ENCODE results near the gene NECTIN2. TPM values are rescaled to one million over a fixed set of nuclear protein-coding genes. Genes with fewer than 3 reads are reported as not detected.
"Not testable (repeated sequence)": the region's sequence is repeated elsewhere in the genome, so short reads cannot be mapped to it uniquely, and the experiment has no call there.

The NECTIN2 gene
- total and polyA plus RNA-seq, 2 donors (not counting 1 experiment from before 2014, with no cell fraction given) = 0.15 to 0.32 TPM

DNA sequence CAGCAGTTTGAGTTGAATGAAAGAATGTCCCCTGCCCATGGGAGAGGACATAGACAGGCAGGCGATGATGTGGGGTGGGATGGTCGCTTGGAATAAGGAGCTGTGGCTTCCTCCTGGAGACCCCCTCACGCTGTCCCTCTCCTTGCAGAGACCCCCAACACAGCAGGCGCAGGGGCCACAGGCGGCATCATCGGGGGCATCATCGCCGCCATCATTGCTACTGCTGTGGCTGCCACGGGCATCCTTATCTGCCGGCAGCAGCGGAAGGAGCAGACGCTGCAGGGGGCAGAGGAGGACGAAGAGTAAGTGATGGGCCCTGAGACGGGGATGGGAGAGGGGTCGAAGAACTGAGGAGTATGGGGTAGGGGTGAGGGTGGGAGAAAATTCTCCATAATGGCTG lies 36.0 kb downstream of the NECTIN2 start:
- ChIA-PET POLR2A (no interaction called here), CTCF (no interaction called here)
- WGBS (ENCODE audit: insufficient coverage) = 94% methylated on average over 13 of the region's 15 CpGs
- no peak for ATAC-seq (ENCODE audit: low read depth)
- no peak overlapping the region for H2AFZ ChIP-seq (ENCODE audit: insufficient read depth, low read depth, low read length, poor library complexity, severe bottlenecking)
- no peaks in the 10 kb centered on the region for H3K27me3 ChIP-seq (replicated peaks in 1 of 4; ENCODE audit: control extremely low read depth in 1 of 4, control insufficient read depth in 3 of 4, insufficient read depth in 4 of 4, low read length in 3 of 4)
- Mint-ChIP-seq H3K4me1 (no peaks in the 10 kb centered on the region), H3K9me3 (ENCODE audit: insufficient read depth) (no peaks in the 10 kb centered on the region), H3K4me3 (no peak overlapping the region), H3K27me3 (peaks cover 17% of the 10 kb centered on the region), H3K27ac (no peak overlapping the region)
- H3K36me3 ChIP-seq (replicated peaks in 1 of 2; ENCODE audit: control extremely low read depth in 1 of 2, control insufficient read depth in 1 of 2, extremely low read depth in 1 of 2, insufficient read depth in 2 of 2, low read length in 1 of 2) = no peaks in the 10 kb centered on the region
- TF ChIP-seq, protein P1, sequence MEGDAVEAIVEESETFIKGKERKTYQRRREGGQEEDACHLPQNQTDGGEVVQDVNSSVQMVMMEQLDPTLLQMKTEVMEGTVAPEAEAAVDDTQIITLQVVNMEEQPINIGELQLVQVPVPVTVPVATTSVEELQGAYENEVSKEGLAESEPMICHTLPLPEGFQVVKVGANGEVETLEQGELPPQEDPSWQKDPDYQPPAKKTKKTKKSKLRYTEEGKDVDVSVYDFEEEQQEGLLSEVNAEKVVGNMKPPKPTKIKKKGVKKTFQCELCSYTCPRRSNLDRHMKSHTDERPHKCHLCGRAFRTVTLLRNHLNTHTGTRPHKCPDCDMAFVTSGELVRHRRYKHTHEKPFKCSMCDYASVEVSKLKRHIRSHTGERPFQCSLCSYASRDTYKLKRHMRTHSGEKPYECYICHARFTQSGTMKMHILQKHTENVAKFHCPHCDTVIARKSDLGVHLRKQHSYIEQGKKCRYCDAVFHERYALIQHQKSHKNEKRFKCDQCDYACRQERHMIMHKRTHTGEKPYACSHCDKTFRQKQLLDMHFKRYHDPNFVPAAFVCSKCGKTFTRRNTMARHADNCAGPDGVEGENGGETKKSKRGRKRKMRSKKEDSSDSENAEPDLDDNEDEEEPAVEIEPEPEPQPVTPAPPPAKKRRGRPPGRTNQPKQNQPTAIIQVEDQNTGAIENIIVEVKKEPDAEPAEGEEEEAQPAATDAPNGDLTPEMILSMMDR (IDR thresholded peaks at IDR 0.05) = no peak
- no peak overlapping the region for H3K9ac ChIP-seq (ENCODE audit: low read length)
- DNase-seq = no peak
- no peak overlapping the region for H3K4me3 ChIP-seq (ENCODE audit: control extremely low read depth in 1 of 5, extremely low read depth in 1 of 5, insufficient read depth in 1 of 5, low read depth in 2 of 5, low read length in 4 of 5)
- H4K20me1 ChIP-seq (ENCODE audit: control insufficient read depth, insufficient read depth, low read length, poor library complexity, severe bottlenecking) = no peaks in the 10 kb centered on the region
- H3K9me3 ChIP-seq (ENCODE audit: control extremely low read depth in 1 of 3, control insufficient read depth in 2 of 3, insufficient read depth in 1 of 3, low read length in 2 of 3) = no peaks in the 10 kb centered on the region
- H3K79me2 ChIP-seq (ENCODE audit: control insufficient read depth, insufficient read depth, low read length) = no peaks in the 10 kb centered on the region
- intact Hi-C loops (cut with micrococcal nuclease) = no loop called here
- H3K4me1 ChIP-seq (ENCODE audit: control insufficient read depth in 2 of 2, insufficient read depth in 2 of 2, low read length in 2 of 2) = no peaks in the 10 kb centered on the region
- H3K27ac ChIP-seq (ENCODE audit: low read length in 2 of 2) = no peak overlapping the region
- no peak overlapping the region for H3K4me2 ChIP-seq (replicated peaks; ENCODE audit: low read depth, low read length, poor library complexity, severe bottlenecking)

DNA sequence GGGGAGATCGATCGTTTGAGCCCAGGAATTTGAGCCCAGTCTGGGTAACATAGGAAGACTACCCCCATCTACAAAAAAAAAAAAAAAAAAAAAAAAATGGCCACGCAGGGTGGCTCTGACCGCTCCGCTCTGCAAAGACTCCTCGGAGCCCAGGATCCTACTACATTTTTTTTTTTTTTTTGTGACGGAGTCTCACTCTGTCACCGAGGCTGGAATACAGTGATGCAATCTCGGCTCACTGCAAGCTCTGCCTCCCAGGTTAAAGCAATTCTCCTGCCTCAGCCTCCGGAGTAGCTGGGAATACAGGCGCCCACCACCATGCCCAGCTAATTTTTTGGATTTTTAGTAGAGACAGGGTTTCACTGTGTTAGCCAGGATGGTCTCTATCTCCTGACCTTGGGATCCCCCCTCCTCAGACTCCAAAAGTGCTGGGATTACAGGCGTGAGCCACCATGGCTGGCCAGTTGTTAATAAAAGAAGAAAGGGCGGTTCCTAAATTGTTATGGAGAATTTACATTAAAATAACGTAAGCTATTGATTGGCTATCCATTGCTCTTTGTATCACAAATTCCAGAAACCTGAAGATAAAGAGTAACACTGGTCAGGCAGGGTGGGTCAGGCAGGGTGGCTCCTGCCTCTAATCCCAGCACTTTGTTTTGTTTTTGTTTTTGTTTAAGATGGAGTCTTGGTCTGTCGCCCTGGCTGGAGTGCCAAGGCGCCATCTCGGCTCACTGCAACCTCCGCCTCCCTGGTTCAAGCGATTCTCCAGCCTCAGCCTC lies 36.7 kb downstream of the NECTIN2 start:
- H3K27me3 ChIP-seq (replicated peaks in 1 of 4; ENCODE audit: control extremely low read depth in 1 of 4, control insufficient read depth in 3 of 4, insufficient read depth in 4 of 4, low read length in 3 of 4); POLR2A ChIA-PET; H2AFZ ChIP-seq (ENCODE audit: insufficient read depth, low read depth, low read length, poor library complexity, severe bottlenecking); H3K4me3 Mint-ChIP-seq; H3K4me2 ChIP-seq (replicated peaks; ENCODE audit: low read depth, low read length, poor library complexity, severe bottlenecking); H3K9me3 ChIP-seq (ENCODE audit: control extremely low read depth in 1 of 3, control insufficient read depth in 2 of 3, insufficient read depth in 1 of 3, low read length in 2 of 3); H3K27ac ChIP-seq (ENCODE audit: low read length in 2 of 2); DNase-seq; CTCF ChIA-PET; H3K4me1 ChIP-seq (ENCODE audit: control insufficient read depth in 2 of 2, insufficient read depth in 2 of 2, low read length in 2 of 2); H3K27ac Mint-ChIP-seq; H3K9me3 Mint-ChIP-seq (ENCODE audit: insufficient read depth); H4K20me1 ChIP-seq (ENCODE audit: control insufficient read depth, insufficient read depth, low read length, poor library complexity, severe bottlenecking); H3K4me1 Mint-ChIP-seq; H3K9ac ChIP-seq (ENCODE audit: low read length); ATAC-seq (ENCODE audit: low read depth); intact Hi-C loops (cut with micrococcal nuclease); H3K79me2 ChIP-seq (ENCODE audit: control insufficient read depth, insufficient read depth, low read length); H3K36me3 ChIP-seq (replicated peaks in 1 of 2; ENCODE audit: control extremely low read depth in 1 of 2, control insufficient read depth in 1 of 2, extremely low read depth in 1 of 2, insufficient read depth in 2 of 2, low read length in 1 of 2); H3K4me3 ChIP-seq (ENCODE audit: control extremely low read depth in 1 of 5, extremely low read depth in 1 of 5, insufficient read depth in 1 of 5, low read depth in 2 of 5, low read length in 4 of 5): not testable (repeated sequence)
- peaks cover 17% of the 10 kb centered on the region for H3K27me3 Mint-ChIP-seq
- WGBS (ENCODE audit: insufficient coverage) = 94% methylated on average over 10 of the region's 19 CpGs

Data from B cell (primary cell).